ENCODE results near the gene PAH. TPM values are rescaled to one million over a fixed set of nuclear protein-coding genes. Genes with fewer than 3 reads are reported as not detected.

PAH gene
- total and polyA plus RNA-seq, 2 of the 8 experiments (the other 6 are each of a cell fraction or from before 2014, with no cell fraction given) = 3.9 to 9.0 TPM

DNA sequence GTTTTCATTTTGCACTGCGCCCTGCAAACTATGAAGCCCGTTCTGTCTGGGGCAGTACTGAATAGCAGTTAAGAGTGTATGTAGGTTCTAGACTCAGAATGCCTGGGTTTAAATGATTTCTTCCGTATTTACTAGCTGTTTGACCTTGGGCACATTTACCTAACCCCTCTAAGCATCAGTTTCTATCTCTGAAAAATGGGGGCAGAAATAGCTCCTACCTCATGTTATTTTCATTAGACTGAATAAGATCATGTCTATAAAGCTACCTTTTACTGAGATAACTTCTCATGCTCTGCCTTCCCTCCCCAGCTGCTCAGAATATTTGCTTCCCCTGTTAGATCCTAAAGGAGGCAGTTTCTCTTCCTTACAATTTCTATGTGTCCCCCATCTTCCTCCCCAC, 5.7 kb downstream of the PAH start:
- Histone ChIP-seq H2BK5ac (ENCODE audit: low read depth, low read length) (no peak overlapping the region), H3K79me2 (ENCODE audit: control insufficient read depth in 1 of 2, insufficient read depth in 2 of 2, low read length in 2 of 2) (no peaks in the 10 kb centered on the region), H2BK12ac (ENCODE audit: low read depth, low read length) (no peak overlapping the region), H3K4me3 (ENCODE audit: extremely low read depth in 1 of 4, insufficient read depth in 2 of 4, low read depth in 3 of 4, low read length in 4 of 4) (no peak overlapping the region), H3K18ac (ENCODE audit: extremely low read depth, low read length) (no peak overlapping the region), H3K14ac (ENCODE audit: insufficient read length) (no peak overlapping the region), H3K23me2 (ENCODE audit: low read depth, low read length) (no peaks in the 10 kb centered on the region), H3K27me3 (replicated peaks in 1 of 4; ENCODE audit: control insufficient read depth in 3 of 4, extremely low read depth in 1 of 4, insufficient read depth in 3 of 4, low read length in 3 of 4) (no peaks in the 10 kb centered on the region), H2BK15ac (ENCODE audit: low read length) (no peak overlapping the region), H4K8ac (ENCODE audit: extremely low read depth, insufficient read depth, low read length) (no peak overlapping the region), H3K23ac (ENCODE audit: insufficient read length) (no peak overlapping the region), H2BK20ac (ENCODE audit: low read length) (no peak overlapping the region), H3K27ac (ENCODE audit: low read depth, low read length) (no peak overlapping the region), H4K20me1 (replicated peaks in 1 of 2; ENCODE audit: control insufficient read depth in 1 of 2, insufficient read depth in 2 of 2, low read length in 2 of 2) (no peaks in the 10 kb centered on the region), H3K9ac (replicated peaks in 1 of 4; ENCODE audit: extremely low read depth in 1 of 4, low read depth in 3 of 4, low read length in 3 of 4) (no peak overlapping the region), H3K56ac (replicated peaks; ENCODE audit: insufficient read length, low read depth, low read length) (no peak overlapping the region), H2BK120ac (replicated peaks; ENCODE audit: low read depth, low read length) (no peak overlapping the region), H3K36me3 (ENCODE audit: control insufficient read depth in 2 of 4, insufficient read depth in 4 of 4, low read length in 3 of 4) (no peaks in the 10 kb centered on the region), H4K91ac (replicated peaks; ENCODE audit: insufficient read length, low read length) (no peak overlapping the region), H3K79me1 (ENCODE audit: low read depth, low read length) (no peaks in the 10 kb centered on the region), H2AFZ (ENCODE audit: low read length) (no peak overlapping the region), H3K4ac (replicated peaks; ENCODE audit: insufficient read length, low read depth, low read length) (no peak overlapping the region), H2AK5ac (ENCODE audit: low read depth, low read length) (no peak overlapping the region), H3K9me3 (ENCODE audit: insufficient read depth in 2 of 2, low read depth in 1 of 2, low read length in 1 of 2) (no peaks in the 10 kb centered on the region), H3K4me1 (replicated peaks in 1 of 4; ENCODE audit: control insufficient read depth in 3 of 4, insufficient read depth in 4 of 4, low read length in 3 of 4) (no peaks in the 10 kb centered on the region), H4K5ac (ENCODE audit: insufficient read length, low read depth, low read length) (no peak overlapping the region), H3K4me2 (ENCODE audit: insufficient read depth in 1 of 2, low read depth in 2 of 2, low read length in 2 of 2) (no peak overlapping the region)
- FAIRE-seq = no peak
- no peak for DNase-seq (ENCODE audit: low read depth in 1 of 2, low spot score in 2 of 2)
- TF ChIP-seq SP2 (IDR thresholded peaks at IDR 0.05; ENCODE audit: low read length) = no peak
- TF ChIP-seq TBP (IDR thresholded peaks at IDR 0.05; ENCODE audit: low read depth, low read length) = no peak
- TF ChIP-seq NANOG (IDR thresholded peaks at IDR 0.05; ENCODE audit: insufficient read depth, low read depth, low read length, poor library complexity, severe bottlenecking) = no peak
- no peak for TF ChIP-seq EZH2 (IDR thresholded peaks at IDR 0.05; ENCODE audit: low read depth, low read length, severe bottlenecking)
- no peak for TF ChIP-seq SP1 (IDR thresholded peaks at IDR 0.05; ENCODE audit: low read depth, low read length)
- TF ChIP-seq FOSL1 (IDR thresholded peaks at IDR 0.05; ENCODE audit: insufficient read depth, low read depth, low read length) = no peak
- TF ChIP-seq RBBP5 (IDR thresholded peaks at IDR 0.05; ENCODE audit: borderline replicate concordance, low read depth, low read length) = no peak
- no peak for TF ChIP-seq CHD2 (IDR thresholded peaks at IDR 0.05; ENCODE audit: low read length)
- no peak for TF ChIP-seq BCL11A (IDR thresholded peaks at IDR 0.05; ENCODE audit: low read depth in 2 of 2, low read length in 2 of 2)
- CTCF ChIA-PET (ENCODE audit: partially characterized antibody) = interaction anchor here (1.1 to 2.0 kb wide), 4 partner anchors 21 to 637 kb away, joined by 3 to 14 read pairs (median 4); no protein-coding TSS in a partner anchor
- POLR2A ChIA-PET (ENCODE audit: partially characterized antibody) = no interaction called here
- 100% methylated on average over 3 of the region's 3 CpGs; no CpG with 5 or more reads in 1 of the 2 experiments for WGBS, 2 experiments (ENCODE audit: extremely low coverage in 1 of 2, insufficient coverage in 1 of 2, insufficient read length in 1 of 2, insufficient replicate concordance in 2 of 2, low coverage in 1 of 2, low lambda C conversion rate in 2 of 2, missing lambda C conversion rate in 1 of 2)

Data from H1 (cell line).